GM18868 (cell line): Measurements from ENCODE around the gene KLC4.
"Not testable (repeated sequence)": the region's sequence is repeated elsewhere in the genome, so short reads cannot be mapped to it uniquely, and the experiment has no call there.

ENCODE experiments used
- ATAC-seq: cut with Tn5 transposase; IDR thresholded peaks from one replicate; pipeline ENCODE4 v1.9.1; 2021; ENCODE audit warnings: mild to moderate bottlenecking, moderate library complexity; ENCODE audit not compliant: unreplicated experiment

Gene KLC4

DNA sequence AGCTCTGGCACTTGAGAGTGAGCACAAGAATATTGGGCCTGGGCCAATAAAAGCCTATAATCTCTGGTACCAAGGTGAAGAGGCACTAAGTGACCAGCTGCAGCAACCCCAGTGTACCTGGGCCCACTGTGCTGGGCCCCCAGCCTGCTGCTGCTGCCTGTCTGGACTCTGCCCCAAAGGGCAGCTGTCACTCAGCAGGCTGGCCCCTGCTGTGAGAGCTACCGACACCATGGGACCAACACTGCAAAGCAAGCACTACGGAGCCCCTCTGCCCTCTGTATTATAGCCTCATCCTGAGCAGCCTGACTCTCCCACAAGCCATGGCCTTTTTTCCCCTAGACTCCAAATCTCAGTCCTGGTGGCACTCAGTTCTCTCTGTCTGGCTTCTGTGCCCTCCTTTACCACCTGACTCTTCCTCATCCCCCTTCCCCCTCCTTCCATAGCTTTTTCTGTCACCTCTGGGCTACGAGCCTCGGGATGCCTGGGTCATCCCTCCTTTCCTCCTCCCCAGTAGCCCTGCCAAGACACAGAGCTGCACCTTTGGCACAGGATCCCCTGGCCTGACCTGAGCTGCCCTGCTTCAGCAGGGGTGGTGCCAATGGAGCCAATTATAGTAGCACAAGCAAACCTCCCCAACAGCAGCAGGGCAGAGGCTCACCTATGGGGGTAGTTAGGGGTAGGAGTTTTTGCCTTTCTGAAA, 23.8 kb upstream of the KLC4 start:
- ATAC-seq, result no peak

DNA sequence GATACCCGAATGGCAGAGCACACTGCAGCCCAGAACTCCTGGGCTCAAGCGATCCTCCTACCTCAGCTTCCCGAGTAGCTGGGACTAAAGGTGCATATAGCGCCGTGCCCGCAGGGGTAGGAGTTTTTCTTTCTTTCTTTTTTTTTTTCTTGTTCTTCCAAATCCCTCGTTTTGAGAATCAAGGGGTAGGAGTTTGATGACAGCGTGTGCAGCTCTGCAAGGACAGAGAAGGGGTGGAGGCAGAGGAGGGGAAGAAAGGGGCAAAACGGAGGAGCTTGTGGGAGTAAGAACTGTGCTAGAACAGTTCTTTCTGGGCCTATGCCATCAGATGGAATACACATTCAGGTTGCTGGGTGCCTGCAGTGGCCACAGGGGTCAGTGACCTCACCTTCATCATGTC, 22.7 kb upstream of the KLC4 start:
- ATAC-seq, result no peak

DNA sequence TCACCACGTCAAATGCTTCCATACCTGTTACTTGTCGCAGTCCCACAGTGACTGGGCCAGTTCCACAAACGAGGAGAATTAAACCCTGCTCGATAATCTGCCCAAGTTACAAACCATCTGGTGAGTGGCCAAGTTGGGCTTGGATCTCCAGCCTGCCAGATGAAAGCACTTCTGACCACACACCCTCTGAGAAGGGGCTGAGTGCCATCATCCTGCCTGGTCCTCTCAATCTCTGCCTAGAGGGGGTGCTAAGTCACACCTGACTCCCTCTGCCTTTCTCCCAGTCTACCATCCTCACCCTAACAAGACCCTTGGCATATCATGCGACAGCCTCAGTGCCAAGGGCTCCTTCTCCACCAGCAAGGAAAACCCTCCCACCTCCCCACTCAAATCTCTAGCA, 22.2 kb upstream of the KLC4 start:
- ATAC-seq, result no peak

DNA sequence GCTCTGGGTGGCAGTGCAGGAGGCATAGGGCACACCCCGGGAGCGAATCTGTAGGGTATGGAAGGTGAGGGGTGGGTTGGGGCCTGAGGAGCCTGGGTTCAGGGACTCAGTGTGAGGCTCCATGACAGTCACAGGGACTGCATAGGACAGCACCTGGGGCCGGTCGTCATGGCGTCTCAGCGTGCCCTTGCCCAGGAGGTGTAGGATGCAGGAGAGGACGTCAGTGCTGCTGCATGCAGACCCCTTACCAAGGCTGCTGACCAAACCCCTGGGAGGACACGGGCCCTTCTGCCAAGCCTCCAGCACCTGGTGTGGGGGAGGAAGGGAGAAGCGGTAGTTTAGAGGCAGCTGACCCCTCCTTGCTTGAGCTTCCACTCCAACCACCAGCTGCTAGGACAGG, 21.7 kb upstream of the KLC4 start:
- ATAC-seq, result no peak

DNA sequence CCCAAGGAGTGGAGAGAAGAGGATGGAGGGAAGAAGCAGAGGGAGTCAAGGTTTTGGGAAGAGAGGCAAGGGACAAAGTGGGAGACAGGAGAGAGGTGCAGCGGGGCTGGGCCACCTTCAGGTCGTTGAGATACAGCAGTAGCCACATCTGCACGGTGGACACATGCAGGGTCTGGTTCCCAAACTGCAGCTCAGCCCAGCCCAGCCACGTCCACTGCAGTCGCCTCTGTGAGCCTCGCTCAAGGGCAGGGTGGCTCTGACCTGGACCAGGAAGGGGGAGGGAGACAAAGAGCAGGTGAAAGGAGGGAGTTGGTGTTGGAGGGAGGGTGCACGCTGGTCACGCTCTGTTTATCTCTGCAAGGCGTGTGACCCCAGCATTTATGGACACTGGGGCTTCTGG, 20.7 kb upstream of the KLC4 start:
- no peak for ATAC-seq

DNA sequence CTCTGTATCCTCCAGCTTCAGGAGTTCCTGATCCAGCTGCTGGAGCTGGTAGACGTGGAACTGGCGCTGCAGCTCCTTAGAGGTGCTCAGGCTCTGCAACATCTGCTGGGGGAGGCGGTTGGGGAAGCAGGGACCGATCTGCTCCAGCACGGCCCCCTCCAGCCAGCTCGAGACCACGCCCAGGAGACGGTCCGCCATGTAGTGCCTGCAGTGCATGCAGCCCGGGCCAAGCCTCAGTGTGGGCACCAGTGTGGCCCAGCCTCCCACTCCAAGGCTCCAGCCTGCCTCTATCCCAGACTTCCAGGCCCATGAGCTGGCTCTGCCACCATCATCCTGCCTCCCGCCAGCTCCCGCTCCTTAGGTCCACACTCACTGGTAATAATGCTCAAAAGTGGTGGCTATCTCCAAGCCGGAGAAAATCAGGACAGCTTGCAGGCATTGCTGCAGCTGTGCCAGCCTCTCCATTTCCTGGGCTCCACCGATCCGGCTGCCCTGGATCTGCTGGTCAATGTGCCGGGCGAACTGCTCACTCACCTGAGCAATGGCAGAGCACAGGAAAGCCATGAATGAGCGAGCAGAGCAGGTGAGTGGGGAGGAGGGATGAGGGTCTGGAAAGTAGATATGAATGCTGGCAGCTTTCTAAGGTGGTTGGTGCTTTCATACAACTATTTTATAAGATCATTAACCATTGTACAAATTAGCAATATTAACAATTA, 18.7 kb upstream of the KLC4 start:
- no peak for ATAC-seq

DNA sequence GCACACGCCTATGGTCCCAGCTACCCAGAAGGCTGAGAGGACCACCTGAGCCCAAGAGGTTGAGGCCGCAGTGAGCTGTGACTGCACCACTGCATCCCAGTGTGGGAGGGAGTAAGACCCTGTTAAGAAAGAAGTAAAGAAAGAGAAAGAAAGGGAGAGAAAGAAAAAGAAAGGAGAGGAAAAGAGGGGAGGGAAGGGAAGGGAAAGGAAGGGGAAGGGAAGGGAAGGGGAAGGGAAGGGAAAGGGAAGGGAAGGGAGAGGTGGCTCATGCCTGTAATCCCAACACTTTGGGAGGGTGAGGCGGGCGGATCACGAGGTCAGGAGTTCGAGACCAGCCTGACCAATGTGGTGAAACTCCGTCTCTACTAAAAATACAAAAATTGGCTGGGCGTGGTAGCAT, 18.0 kb upstream of the KLC4 start:
- ATAC-seq, result not testable (repeated sequence)

DNA sequence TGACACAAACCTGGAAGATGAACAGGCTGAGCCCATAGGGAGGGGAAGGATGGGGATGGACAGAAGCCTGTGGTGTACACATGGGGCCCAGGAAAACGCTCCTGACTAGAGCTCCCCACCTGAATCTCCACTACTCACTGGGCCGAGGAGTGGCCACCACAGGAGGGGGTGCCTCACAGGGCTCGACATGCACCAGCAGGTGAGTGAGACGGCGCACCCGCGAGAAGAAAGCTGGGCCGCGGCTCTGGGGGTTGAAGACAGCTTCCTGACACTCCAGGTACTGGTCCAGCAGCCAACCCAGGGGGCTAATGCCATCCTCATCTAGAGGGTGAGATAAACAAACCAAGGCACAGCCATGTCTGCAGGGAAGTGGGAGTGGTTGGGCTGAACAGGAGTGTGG, 16.1 kb upstream of the KLC4 start:
- ATAC-seq, result no peak

DNA sequence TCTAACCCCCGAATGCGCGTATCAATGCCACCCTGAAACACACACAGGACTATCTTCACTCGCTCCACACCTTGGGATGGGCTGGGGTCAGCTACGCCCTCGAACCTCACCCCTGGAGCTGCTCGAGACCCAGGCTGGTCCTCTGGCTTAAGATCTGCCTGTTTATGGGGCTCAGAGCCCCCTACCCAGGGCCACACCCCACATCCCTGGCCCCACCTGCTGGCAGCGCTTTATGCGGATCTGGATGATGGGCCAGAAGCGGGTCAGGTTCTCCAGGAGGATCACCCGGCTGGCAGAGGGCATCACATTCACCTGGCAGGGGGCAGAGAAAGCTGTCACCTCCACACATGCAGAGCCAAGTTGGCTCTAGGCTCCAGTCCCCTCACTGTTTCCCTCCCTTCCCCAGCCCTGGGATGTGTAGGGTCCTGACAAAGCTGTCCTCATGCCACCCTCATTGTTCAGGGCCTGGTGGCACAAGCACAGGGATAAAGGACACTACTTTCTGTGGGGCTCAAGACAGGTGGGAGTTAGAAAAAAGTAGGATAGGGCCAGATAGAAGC, 14.0 kb upstream of the KLC4 start:
- no peak for ATAC-seq

DNA sequence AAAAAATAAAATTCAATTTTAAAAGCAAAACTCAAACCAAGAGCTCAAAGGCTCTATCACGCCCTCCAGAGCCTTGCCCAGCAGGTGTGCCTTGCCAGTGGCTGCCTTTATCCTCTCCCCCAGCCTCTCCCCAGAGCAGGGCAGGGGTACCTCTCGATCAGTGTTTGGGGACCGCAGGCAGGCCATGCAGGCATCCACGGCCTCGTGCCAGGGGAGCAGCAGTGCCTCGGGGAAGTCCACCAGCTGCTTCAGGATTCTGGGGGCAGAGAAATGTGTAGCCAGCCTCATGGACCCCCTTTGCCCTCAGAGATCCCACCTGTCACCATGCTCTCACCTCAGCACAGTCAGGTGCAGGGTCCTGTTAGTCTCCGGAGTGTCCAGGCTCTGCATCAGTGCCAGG, 11.4 kb upstream of the KLC4 start:
- no peak for ATAC-seq

DNA sequence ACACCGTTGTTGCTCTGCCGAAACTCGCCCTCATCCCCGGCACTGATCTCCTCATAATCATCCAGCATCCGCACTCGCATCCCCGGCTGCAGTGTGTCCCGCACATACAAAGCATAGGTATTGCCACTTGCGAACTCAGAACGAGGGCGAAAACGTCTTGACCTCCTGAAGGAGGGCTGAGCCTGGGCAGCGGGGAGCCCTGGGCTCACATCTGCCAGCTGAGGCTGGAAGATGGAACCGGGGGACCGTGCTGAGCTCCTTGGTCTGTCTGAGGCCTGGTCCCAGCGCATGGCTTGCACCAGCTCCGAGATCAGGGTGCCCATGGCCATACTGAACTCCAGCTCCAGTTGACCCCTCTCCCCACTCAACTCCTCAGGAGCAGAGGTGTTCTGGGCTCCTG, 8.4 kb upstream of the KLC4 start:
- ATAC-seq, result no peak

DNA sequence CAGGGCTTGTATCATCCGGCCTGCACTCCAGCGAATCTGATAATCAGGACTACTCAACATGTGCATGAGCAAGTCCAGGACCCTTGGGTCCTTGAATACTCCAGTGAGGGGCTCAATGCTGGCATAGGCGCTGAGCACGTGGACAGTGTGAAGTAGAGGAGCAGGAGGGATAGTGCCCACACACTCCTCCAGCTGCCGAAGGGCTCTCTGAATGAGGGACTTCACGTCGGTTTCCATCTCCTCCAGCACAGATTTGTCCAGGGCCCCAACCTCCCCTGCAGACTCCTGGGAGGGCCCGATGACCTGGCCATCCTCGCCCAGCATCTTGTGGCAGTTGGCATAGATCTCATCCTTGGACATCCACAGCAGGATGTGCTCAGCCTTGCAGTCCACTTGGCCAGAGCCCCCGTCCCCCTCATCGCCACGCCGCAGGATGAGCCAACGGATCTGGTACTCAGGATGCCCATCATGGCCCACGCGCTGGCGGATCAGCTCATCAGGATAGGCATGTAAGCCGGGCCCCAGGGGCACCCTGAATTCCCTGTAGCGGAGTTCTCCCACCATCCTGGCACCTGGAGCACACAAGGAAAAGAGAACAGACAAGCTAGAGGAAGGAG, 7.1 kb upstream of the KLC4 start:
- ATAC-seq, result no peak

DNA sequence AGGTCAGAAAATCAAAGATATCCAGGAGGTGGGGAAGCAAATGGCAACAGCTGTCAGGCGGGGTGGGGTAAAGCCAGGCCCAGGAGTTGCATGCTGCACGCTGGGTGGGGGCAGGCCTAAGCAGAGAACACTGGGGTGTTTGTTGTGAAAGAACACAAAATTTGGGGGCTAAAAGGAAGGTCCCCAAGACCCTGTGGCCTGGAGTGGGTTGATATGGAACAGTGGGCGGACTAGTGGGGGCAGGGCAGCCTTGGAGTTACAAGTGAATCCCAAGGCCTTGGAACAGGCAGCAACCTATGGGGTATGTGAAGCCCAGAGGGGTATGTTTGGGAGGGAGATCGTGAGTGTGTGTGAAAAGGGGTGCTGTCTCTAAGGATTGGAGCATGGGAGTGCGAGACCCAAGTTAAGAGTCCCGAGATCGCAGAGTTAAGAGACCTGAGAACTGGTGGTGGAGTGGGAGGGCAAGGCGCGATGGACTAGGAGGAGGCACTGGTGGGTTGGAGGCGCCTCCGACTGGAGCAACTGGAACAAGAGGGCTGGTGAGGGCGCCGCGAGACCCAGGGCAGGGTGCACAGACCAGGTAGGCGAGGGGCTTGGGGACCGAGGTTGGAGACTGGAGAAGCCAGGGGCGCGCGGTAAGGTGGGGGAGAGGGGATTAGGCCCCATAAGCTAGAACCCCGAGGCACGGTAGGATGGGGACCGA, 6.4 kb upstream of the KLC4 start:
- ATAC-seq, result peak; percentile 18

DNA sequence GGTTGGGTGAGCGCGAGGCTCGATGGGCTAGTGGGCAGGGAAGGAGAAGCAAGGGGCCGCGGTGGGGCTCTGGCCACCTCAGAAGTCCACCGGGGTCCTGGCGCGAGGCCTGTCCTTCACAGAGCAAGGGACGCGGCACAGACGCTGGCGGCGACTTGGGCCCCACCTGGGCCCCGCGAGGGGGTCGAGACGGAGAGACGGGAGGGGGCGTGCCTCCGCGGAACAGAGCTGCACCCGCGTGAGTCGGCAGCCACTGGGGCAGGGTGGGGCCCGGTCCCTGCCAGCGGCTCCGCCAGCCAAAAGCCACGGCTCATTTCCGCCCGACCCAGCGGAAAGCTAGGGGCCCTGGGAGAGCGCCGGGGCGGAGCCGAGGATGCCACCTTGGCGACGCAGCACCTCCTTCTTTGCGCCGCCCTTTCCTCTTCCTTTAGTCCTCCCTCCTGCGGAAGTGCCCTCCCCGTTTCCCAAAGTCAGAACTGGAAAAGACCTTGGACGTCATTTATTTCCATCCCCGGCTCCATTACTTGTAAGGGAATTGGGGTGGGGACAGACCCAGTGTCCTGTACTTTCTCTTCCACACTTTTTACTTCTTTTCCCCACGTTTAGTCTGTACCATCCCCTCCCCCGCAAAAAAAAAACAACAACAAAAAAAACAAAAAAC, 5.8 kb upstream of the KLC4 start, which contains the start of gene CUL7:
CUL7 (minus strand) TSS at position 307 of the 661 bp plus-strand sequence. CDS start 1,063 bp downstream, outside the sequence.
- ATAC-seq, result peak; percentile 93

DNA sequence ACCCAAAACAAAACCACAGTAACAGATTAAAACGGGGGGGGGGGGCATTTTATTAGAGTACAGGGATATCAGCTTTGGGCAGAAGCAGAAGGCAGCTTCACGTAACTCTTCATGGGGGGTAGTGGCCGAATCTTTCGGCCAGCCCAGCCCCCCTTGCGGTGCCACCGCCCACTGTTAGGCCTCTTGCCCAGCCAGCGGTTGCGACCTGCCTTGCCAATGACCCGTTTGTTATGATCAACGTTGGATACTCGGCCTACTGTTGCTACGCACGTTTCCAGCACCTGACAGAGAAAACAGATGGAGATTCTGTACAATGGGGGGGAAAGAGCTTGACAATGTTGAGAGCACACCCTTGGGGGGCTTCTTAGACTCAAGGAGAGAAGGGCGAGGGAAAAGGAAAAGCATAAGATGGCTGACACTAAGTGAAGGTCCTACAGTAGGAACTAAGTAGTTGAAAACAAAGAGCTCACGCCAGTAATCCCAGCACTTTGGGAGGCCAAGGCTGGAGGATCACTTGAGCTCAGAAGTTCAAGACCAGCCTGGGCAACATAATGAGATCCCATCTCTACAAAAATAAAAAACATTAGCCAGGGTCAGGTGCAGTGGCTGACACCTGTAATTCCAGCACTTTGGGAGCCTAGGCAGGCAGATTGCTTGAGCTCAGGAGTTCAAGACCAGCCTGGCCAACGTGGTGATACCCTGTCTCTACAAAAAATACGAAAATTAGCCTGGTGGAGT, 5.1 kb upstream of the KLC4 start:
- ATAC-seq, result no peak

DNA sequence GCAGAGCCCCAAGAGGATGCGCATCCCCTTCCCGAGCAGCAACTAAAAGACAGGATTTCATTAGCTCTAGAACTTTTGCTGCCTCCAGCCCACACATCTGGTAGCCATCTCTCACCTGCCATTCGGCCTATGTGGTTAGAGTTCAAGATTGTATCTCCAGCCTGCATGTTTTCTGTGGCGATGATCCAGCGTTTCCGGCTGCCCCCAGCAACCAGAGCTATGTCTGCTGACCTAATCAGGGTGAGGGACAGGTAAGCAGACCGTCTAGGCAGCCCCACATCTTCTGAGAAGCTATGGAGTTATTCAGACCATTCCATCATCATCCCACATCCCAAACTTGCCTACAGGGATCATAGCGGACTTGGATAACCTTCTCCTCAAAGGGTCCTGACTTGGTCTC, 3.5 kb upstream of the KLC4 start:
- ATAC-seq, result no peak

DNA sequence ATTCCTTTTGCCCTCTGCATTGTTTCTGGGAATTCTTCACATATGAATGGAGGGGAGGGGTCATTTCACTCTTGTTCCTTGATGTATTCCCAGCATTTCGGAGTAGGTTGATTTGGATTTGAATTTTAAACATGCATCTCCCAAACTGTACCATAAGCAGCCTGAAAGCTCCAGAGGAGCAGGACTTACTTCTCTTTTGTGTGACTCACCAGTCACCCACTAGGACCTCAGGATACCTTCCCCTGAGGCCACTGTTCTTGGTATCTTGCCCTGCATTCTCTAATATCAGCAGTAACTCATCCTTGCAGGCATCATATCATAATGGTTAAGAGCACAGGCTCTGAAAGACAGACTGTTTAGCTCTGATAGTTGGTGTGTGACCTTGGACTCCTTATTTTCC, 900 bp upstream of the KLC4 start:
- no peak for ATAC-seq

DNA sequence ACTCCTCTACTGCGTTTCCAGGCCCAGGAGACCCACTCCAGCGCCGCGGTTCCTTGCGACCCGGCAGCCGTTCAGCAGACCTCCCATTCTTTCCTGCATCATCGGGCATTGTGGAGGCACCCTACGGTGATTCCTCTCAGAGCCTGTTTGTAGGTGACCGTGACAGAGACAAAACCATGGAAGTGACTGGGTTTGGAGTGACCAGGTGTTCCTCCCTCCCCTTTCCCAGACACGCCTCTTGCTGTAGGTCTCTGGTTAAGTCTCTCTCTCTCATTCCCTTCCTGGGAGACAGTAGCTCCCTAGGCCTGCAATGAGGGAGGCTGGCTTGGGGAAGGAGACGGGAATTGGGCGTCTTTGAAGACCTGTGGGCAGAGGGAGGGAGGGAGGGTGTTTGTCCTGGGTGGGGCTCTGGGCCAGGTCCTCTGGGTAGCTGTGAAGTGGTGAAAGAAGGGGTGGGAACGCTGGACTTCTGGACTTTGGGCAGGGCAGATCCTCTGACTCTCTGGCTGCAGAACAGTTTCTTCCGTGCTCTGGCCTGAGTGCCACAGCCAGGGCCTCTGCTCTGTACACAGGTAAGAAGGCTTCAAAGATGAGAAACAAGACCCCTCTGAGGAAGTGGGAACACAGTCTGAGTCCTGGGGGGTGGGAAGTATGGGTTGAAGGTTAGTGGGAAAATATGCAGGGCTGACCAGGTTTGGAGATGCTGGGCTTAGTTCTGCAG, 763 bp downstream of the KLC4 start:
- ATAC-seq, result no peak
